SK-N-SH treated with all-trans-retinoic acid at 6 μM for 48 hours (cell line): ENCODE measurements around the gene USP36.

Experiments used
- ARNTL ChIP-seq: fragments of 450-650 bp; formaldehyde crosslinking; IDR thresholded peaks from 2 replicates; pipeline ENCODE4 v1.5.0; 2020; ENCODE audit warnings: low read depth, mild to moderate bottlenecking, moderate library complexity, borderline replicate concordance
- BACH2 ChIP-seq: fragments of 250-450 bp; sonication (Bioruptor Pico); IDR thresholded peaks from 2 replicates; pipeline ENCODE4 v1.9.0; 2021; ENCODE audit warnings: mild to moderate bottlenecking, borderline replicate concordance
- CREB5 ChIP-seq: fragments of 250-450 bp; sonication (Bioruptor Pico); IDR thresholded peaks from 2 replicates; pipeline ENCODE4 v1.5.1; 2020; ENCODE audit warnings: low read depth, mild to moderate bottlenecking, moderate library complexity
- CSDC2 ChIP-seq: fragments of 250-450 bp; sonication (Bioruptor Pico); IDR thresholded peaks from 2 replicates; pipeline ENCODE4 v1.5.0; 2020; ENCODE audit warnings: mild to moderate bottlenecking, moderate library complexity
- ESRRG ChIP-seq: fragments of 250-450 bp; sonication (Bioruptor Pico); IDR thresholded peaks from 2 replicates; pipeline ENCODE4 v1.6.1; 2021; ENCODE audit warnings: mild to moderate bottlenecking
- PATZ1 ChIP-seq: fragments of 250-450 bp; sonication (Bioruptor Pico); IDR thresholded peaks from 2 replicates; pipeline ENCODE4 v1.8.0; 2020; ENCODE audit warnings: mild to moderate bottlenecking, moderate library complexity, borderline replicate concordance
- RARB ChIP-seq: fragments of 250-450 bp; sonication (Bioruptor Pico); IDR thresholded peaks from 2 replicates; pipeline ENCODE4 v1.8.0; 2021; ENCODE audit warnings: mild to moderate bottlenecking, moderate library complexity
- TOX ChIP-seq: fragments of 250-450 bp; sonication (Bioruptor Pico); IDR thresholded peaks from 2 replicates; pipeline ENCODE4 v1.8.0; 2021; ENCODE audit warnings: mild to moderate bottlenecking, moderate library complexity, borderline replicate concordance
- TSHZ2 ChIP-seq: fragments of 250-450 bp; sonication (Bioruptor Pico); IDR thresholded peaks from 2 replicates; pipeline ENCODE4 v1.5.0; 2020; ENCODE audit warnings: mild to moderate bottlenecking, moderate library complexity
- ZC3H10 ChIP-seq: fragments of 250-450 bp; sonication (Bioruptor Pico); IDR thresholded peaks from 2 replicates; pipeline ENCODE4 v1.5.1; 2021; ENCODE audit warnings: mild to moderate bottlenecking, moderate library complexity
- ZFP3 ChIP-seq: fragments of 250-450 bp; sonication (Bioruptor Pico); IDR thresholded peaks from 2 replicates; pipeline ENCODE4 v1.5.0; 2020; ENCODE audit warnings: mild to moderate bottlenecking, moderate library complexity
- ZFP30 ChIP-seq: fragments of 450-650 bp; formaldehyde crosslinking; IDR thresholded peaks from 2 replicates; pipeline ENCODE4 v1.5.0; 2022; ENCODE audit warnings: mild to moderate bottlenecking, moderate library complexity
- ZNF565 ChIP-seq: fragments of 450-650 bp; formaldehyde crosslinking; conservative IDR thresholded peaks from 2 replicates; pipeline ENCODE4 v1.5.0; 2020; ENCODE audit warnings: low read depth, mild to moderate bottlenecking, moderate library complexity
- ZNF70 ChIP-seq: fragments of 450-650 bp; formaldehyde crosslinking; IDR thresholded peaks from 2 replicates; pipeline ENCODE4 v1.5.0; 2020; ENCODE audit warnings: mild to moderate bottlenecking, moderate library complexity

GRCh38 chr17:78794399-78794798 lies 46.2 kb downstream of the USP36 start:
- no peak for TF ChIP-seq CREB5 (CRISPR knock-in tag)
- no peak for TF ChIP-seq RARB (CRISPR knock-in tag)
- TF ChIP-seq ZC3H10 (CRISPR knock-in tag) = no peak
- TF ChIP-seq ESRRG (CRISPR knock-in tag) = no peak
- no peak for TF ChIP-seq ZFP3 (CRISPR knock-in tag)
- TF ChIP-seq ZNF565 (CRISPR knock-in tag) = no peak
- no peak for TF ChIP-seq ZFP30 (CRISPR knock-in tag)
- TF ChIP-seq CSDC2 (CRISPR knock-in tag) = no peak
- TF ChIP-seq TSHZ2 (CRISPR knock-in tag) = no peak
- no peak for TF ChIP-seq BACH2 (CRISPR knock-in tag)
- no peak for TF ChIP-seq ARNTL (CRISPR knock-in tag)
- no peak for TF ChIP-seq TOX (CRISPR knock-in tag)
- TF ChIP-seq PATZ1 = no peak
- TF ChIP-seq ZNF70 (CRISPR knock-in tag) = no peak
